PC-3 (cell line): ENCODE data around the gene NEURL1B.

Source experiments
- CTCF ChIP-seq: fragments of 300-600 bp; sonication (generic); conservative IDR thresholded peaks from 2 replicates; pipeline ENCODE4 v1.5.1; 2017; ENCODE audit warnings: antibody characterized with exemption, low read depth, mild to moderate bottlenecking, low read length
- EZH2 ChIP-seq: fragments of 300-600 bp; sonication (generic); IDR thresholded peaks from one replicate; pipeline ENCODE4 v1.6.1; 2017; ENCODE audit warnings: antibody characterized with exemption, mild to moderate bottlenecking, low read length; ENCODE audit not compliant: unreplicated experiment
- EZH2phosphoT487 ChIP-seq: fragments of 300-600 bp; sonication (generic); IDR thresholded peaks from 2 replicates; pipeline ENCODE4 v1.6.1; 2018; ENCODE audit warnings: mild to moderate bottlenecking, antibody characterized with exemption, low read length, borderline replicate concordance

GRCh38 chr5:172699423-172699822, 58.4 kb downstream of the NEURL1B start:
- TF ChIP-seq CTCF (no peak), EZH2phosphoT487 (no peak), EZH2 (no peak)
